ACC112 (cell line): ENCODE data around the gene MCTP1.
"Not testable (repeated sequence)": the region's sequence is repeated elsewhere in the genome, so short reads cannot be mapped to it uniquely, and the experiment has no call there.

Source experiments
- H2AFZ ChIP-seq: fragments of 200-600 bp; sonication (generic); one replicate; pipeline ENCODE4 v1.6.0; 2017; ENCODE audit warnings: antibody characterized with exemption, low read length; ENCODE audit not compliant: unreplicated experiment
- H3K27ac ChIP-seq: fragments of 200-600 bp; sonication (generic); 2 replicates; pipeline ENCODE4 v1.5.1; 2014; ENCODE audit warnings: low read depth, mild to moderate bottlenecking, antibody characterized with exemption, low read length, moderate library complexity
- H3K27me3 ChIP-seq: fragments of 200-600 bp; sonication (generic); 2 replicates; pipeline ENCODE4 v1.6.1; 2014; ENCODE audit warnings: mild to moderate bottlenecking, antibody characterized with exemption, low read length, moderate library complexity, mixed read lengths; ENCODE audit not compliant: insufficient read depth
- H3K36me3 ChIP-seq: fragments of 200-600 bp; sonication (generic); 2 replicates; pipeline ENCODE4 v1.6.1; 2016; ENCODE audit warnings: mild to moderate bottlenecking, antibody characterized with exemption, low read length, moderate library complexity, mixed read lengths; ENCODE audit not compliant: insufficient read depth
- H3K4me1 ChIP-seq: fragments of 200-600 bp; sonication (generic); one replicate; pipeline ENCODE4 v1.6.1; 2016; ENCODE audit warnings: low read length, mixed read lengths; ENCODE audit not compliant: insufficient read depth, unreplicated experiment, control insufficient read depth
- H3K4me3 ChIP-seq: fragments of 200-600 bp; sonication (generic); 2 replicates; pipeline ENCODE4 v1.5.1; 2014; ENCODE audit warnings: mild to moderate bottlenecking, low read depth, low read length
- H3K79me2 ChIP-seq: fragments of 200-600 bp; sonication (generic); one replicate; pipeline ENCODE4 v1.6.0; 2016; ENCODE audit warnings: low read length; ENCODE audit not compliant: control insufficient read depth, unreplicated experiment, insufficient read depth

MCTP1 gene

DNA sequence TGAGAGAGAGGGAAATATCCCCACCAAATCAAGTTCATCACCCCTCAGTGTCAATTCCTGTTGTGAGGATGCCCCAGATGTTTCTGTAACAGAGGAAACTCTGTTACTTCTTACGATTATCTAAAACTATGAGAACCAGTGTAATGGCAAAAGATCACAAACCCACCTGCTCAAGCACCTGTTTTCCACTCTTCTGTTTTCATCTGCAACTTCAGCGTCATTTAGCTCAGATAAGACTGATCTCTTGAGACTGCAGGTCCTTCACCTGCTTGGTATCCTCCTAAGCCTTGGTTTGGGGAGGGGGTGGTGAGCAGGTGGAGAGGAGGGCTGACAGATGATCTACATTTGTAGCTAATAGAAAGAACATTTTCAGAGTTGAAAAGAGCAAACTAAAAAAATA, 437.2 kb downstream of the MCTP1 start:
- no peaks in the 10 kb centered on the region for H3K79me2 ChIP-seq
- H3K36me3 ChIP-seq, result no peaks in the 10 kb centered on the region

DNA sequence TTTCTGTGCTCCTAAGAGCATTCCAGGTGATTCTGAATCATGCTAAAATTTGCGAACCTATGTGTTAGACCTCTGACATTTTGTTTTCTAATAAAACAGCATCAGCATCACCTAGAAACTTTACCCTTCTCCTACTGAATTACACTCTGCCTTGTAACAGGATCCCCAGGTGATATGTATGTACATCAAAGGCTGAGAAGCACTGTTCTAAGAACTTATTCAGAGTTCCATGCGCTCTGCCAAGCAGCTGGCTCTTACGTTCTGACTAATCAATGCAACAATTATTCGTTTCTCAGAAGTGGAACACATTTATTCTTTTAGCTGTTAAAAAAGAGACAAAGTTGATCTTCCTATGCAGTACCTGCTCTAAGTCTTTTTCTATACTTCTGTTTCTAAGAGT, 437.9 kb downstream of the MCTP1 start:
- Histone ChIP-seq H3K4me1 (no peaks in the 10 kb centered on the region), H3K27me3 (no peaks in the 10 kb centered on the region), H3K36me3 (no peaks in the 10 kb centered on the region), H3K27ac (no peak overlapping the region), H3K4me3 (no peak overlapping the region), H3K79me2 (no peaks in the 10 kb centered on the region), H2AFZ (no peak overlapping the region)

More for the DNA sequence above, 437.2 kb downstream of the MCTP1 start:
- Histone ChIP-seq H3K27me3 (no peaks in the 10 kb centered on the region), H2AFZ (no peak overlapping the region), H3K27ac (no peak overlapping the region), H3K4me3 (no peak overlapping the region), H3K4me1 (no peaks in the 10 kb centered on the region)

GRCh38 chr5:94845696-94846095, 439.2 kb downstream of the MCTP1 start:
- not testable (repeated sequence) for H3K4me1 ChIP-seq, H3K36me3 ChIP-seq, H3K27me3 ChIP-seq, H3K4me3 ChIP-seq, H3K27ac ChIP-seq, H2AFZ ChIP-seq, H3K79me2 ChIP-seq

- Histone ChIP-seq H3K36me3 (no peaks in the 10 kb centered on the region), H3K4me1 (no peaks in the 10 kb centered on the region), H3K27ac (no peak overlapping the region), H3K79me2 (no peaks in the 10 kb centered on the region), H2AFZ (no peak overlapping the region), H3K27me3 (no peaks in the 10 kb centered on the region), H3K4me3 (no peak overlapping the region)
Observed at GRCh38 chr5:94841598-94842322, 443.1 kb downstream of the MCTP1 start.

- H2AFZ ChIP-seq, result no peak overlapping the region
Observed at GRCh38 chr5:94833851-94834250, 451.0 kb downstream of the MCTP1 start.

DNA sequence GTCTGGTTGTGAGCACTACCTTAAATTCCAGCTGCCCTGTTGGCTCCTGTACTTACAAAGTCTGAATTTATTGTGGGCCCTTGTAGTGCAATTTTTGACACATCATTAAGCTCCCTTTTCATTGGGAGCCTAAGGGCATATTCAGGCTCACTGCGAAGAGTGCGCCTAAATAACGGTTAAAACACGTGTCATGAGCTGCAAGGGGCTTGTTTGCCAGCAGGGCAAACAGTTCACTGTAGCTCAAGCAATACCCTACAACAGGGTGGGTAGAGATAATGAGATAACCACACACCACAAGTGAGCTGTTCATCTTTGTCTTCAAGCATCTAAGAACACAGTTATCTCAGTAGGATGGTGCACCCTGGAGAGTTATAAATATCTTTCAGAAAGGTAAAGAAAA, 452.2 kb downstream of the MCTP1 start:
- no peak overlapping the region for H3K27ac ChIP-seq
- peaks cover 8% of the 10 kb centered on the region; the same call in 1 of the 2 replicates for H3K36me3 ChIP-seq
- H3K79me2 ChIP-seq, result no peaks in the 10 kb centered on the region
- H3K4me1 ChIP-seq, result no peaks in the 10 kb centered on the region
- H2AFZ ChIP-seq, result no peak overlapping the region
- no peaks in the 10 kb centered on the region for H3K27me3 ChIP-seq
- H3K4me3 ChIP-seq, result no peak overlapping the region

More at GRCh38 chr5:94833851-94834250, 451.0 kb downstream of the MCTP1 start:
- no peak overlapping the region for H3K4me3 ChIP-seq
- no peak overlapping the region for H3K27ac ChIP-seq
- H3K79me2 ChIP-seq, result no peaks in the 10 kb centered on the region
- H3K27me3 ChIP-seq, result no peaks in the 10 kb centered on the region
- no peaks in the 10 kb centered on the region for H3K4me1 ChIP-seq
- peaks cover 8% of the 10 kb centered on the region; the same call in 1 of the 2 replicates for H3K36me3 ChIP-seq

DNA sequence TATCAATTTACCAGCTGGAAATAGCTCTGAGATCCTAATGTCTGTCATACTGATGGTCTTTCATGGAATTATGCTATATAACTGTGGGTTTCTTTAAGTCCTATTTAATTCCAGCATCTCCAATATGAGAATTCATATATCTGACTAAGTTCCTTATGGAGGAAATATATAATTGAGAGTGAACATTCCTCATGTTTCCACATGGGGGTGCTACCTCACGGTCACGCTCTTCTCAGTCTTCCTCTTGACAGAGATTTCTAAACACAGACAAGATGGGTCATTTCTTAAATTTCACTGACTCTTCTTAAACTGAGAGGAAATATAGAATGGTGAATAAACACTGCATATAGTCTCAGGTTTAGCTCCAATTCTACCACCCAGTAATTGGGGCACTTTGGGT, 454.4 kb downstream of the MCTP1 start:
- Histone ChIP-seq H3K4me3 (no peak overlapping the region), H3K79me2 (no peaks in the 10 kb centered on the region), H3K4me1 (no peaks in the 10 kb centered on the region), H2AFZ (no peak overlapping the region), H3K27ac (no peak overlapping the region), H3K27me3 (no peaks in the 10 kb centered on the region), H3K36me3 (peaks cover 8% of the 10 kb centered on the region; the same call in 1 of the 2 replicates)

DNA sequence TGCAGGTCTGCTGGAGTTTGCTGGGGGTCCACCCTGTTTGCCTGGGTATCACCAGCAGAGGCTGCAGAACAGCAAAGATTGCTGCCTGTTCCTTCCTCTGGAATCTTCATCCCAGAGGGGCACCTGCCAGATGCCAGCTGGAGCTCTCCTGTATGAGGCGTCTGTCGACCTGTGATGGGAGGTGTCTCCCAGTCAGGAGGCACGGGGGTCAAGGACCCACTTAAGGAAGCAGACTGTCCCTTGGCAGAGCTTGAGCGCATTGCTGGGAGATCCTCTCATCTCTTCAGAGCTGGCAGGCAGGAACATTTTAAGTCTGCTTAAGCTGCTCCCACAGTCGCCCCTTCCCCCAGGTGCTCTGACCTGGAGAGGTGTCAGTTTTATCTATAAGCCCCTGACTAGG, 456.7 kb downstream of the MCTP1 start:
- H2AFZ ChIP-seq, H3K4me1 ChIP-seq, H3K79me2 ChIP-seq, H3K4me3 ChIP-seq, H3K27me3 ChIP-seq, H3K27ac ChIP-seq, H3K36me3 ChIP-seq: not testable (repeated sequence)

GRCh38 chr5:94820488-94820887, 464.4 kb downstream of the MCTP1 start:
- Histone ChIP-seq H2AFZ (no peak overlapping the region), H3K79me2 (no peaks in the 10 kb centered on the region), H3K36me3 (no peaks in the 10 kb centered on the region)

DNA sequence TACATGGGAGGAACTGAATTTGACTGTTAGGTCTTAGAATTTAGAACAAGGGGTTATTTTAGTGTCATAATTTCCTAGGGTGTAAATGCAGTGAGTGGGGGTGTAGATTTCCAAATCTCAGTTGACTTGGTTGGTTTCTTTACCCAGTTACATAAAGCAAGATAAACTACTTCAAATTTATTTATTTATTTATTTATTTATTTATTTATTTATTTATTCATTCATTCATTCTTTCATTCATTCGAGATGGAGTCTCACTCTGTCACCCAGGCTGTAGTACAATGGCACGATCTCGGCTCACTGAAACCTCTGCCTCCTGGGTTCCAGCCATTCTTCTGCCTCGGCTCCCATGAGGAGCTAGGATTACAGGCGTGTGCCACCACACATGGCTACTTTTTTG, 466.0 kb downstream of the MCTP1 start:
- Histone ChIP-seq H3K79me2 (no peaks in the 10 kb centered on the region), H3K27me3 (no peaks in the 10 kb centered on the region), H3K36me3 (no peaks in the 10 kb centered on the region), H3K27ac (no peak overlapping the region), H2AFZ (no peak overlapping the region), H3K4me3 (no peak overlapping the region), H3K4me1 (no peaks in the 10 kb centered on the region)

More at GRCh38 chr5:94820488-94820887, 464.4 kb downstream of the MCTP1 start:
- no peak overlapping the region for H3K27ac ChIP-seq
- H3K4me3 ChIP-seq, result no peak overlapping the region
- no peaks in the 10 kb centered on the region for H3K27me3 ChIP-seq
- H3K4me1 ChIP-seq, result no peaks in the 10 kb centered on the region

- H2AFZ ChIP-seq, result no peak overlapping the region
- no peaks in the 10 kb centered on the region for H3K4me1 ChIP-seq
- H3K27me3 ChIP-seq, result no peaks in the 10 kb centered on the region
- no peak overlapping the region for H3K4me3 ChIP-seq
- no peaks in the 10 kb centered on the region for H3K79me2 ChIP-seq
- H3K36me3 ChIP-seq, result no peaks in the 10 kb centered on the region
- no peak overlapping the region for H3K27ac ChIP-seq
Observed at GRCh38 chr5:94815313-94816039, 469.4 kb downstream of the MCTP1 start.
